ENCODE measurements around the gene ST6GAL1.

DNA sequence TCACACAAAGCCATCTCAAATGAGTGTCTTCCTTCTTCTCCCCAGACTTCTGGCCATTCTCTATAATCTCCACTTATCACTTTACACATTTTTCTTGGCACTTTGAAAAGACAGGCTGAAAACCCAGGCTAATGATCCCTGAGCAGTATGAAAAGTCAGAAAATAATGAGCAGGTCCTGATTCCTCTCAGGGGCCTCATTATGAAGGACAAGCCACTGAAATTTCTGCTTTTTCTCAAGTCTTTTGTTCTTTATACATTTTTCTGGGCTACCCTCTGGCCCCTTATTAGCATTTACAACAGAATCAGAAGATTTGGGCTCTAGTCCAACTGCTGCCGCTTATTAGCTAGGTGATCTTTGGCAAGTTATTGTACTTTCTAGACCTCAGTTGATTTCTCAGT, 9.5 kb upstream of the ST6GAL1 start:
- TF ChIP-seq CTCF (IDR thresholded peaks at IDR 0.05): no peak
- no peak for TF ChIP-seq POLR2A (IDR thresholded peaks at IDR 0.05)

Data from uterus (tissue), 2 donors.